Measurements from ENCODE around the gene MYO16. TPM values are rescaled to one million over a fixed set of nuclear protein-coding genes. Genes with fewer than 3 reads are reported as not detected.
A peak's percentile ranks its signal among the peaks of the same experiment; 100 is the strongest.

Gene MYO16
- total and polyA plus RNA-seq, 8 donors: 1.1 to 2.5 (median 1.7) TPM

GRCh38 chr13:108755083-108755482 is 125.7 kb downstream of the MYO16 start:
- Histone ChIP-seq H3K27ac (no peak overlapping the region), H3K9me3 (no peaks in the 10 kb centered on the region), H3K4me1 (no peaks in the 10 kb centered on the region), H3K27me3 (no peaks in the 10 kb centered on the region), H3K36me3 (no peaks in the 10 kb centered on the region), H3K4me3 (no peak overlapping the region)
- peak in 1 of 4 donors; percentile 1 for DNase-seq
- no peak for TF ChIP-seq CTCF (IDR thresholded peaks at IDR 0.05)
- ATAC-seq: peak; percentile 21
- intact Hi-C loops (cut with DNase I): no loop called here

GRCh38 chr13:108760129-108760528 is 130.7 kb downstream of the MYO16 start:
- TF ChIP-seq CTCF (IDR thresholded peaks at IDR 0.05): no peak
- H3K27me3 ChIP-seq: no peaks in the 10 kb centered on the region
- H3K4me1 ChIP-seq: no peaks in the 10 kb centered on the region
- no peak overlapping the region for H3K4me3 ChIP-seq
- DNase-seq (no peak), ATAC-seq (no peak)
- intact Hi-C loops (cut with DNase I): no loop called here
- no peaks in the 10 kb centered on the region for H3K9me3 ChIP-seq
- no peak overlapping the region for H3K27ac ChIP-seq
- H3K36me3 ChIP-seq: no peaks in the 10 kb centered on the region

- Histone ChIP-seq H3K27me3 (no peaks in the 10 kb centered on the region), H3K9me3 (no peaks in the 10 kb centered on the region), H3K4me1 (no peaks in the 10 kb centered on the region), H3K4me3 (no peak overlapping the region), H3K27ac (no peak overlapping the region), H3K36me3 (no peaks in the 10 kb centered on the region)
- intact Hi-C loops (cut with DNase I): no loop called here
- ATAC-seq (no peak), DNase-seq (no peak)
- TF ChIP-seq CTCF (IDR thresholded peaks at IDR 0.05): no peak
Observed at GRCh38 chr13:108760541-108760940, 131.1 kb downstream of the MYO16 start.

GRCh38 chr13:108768035-108768434 is 138.6 kb downstream of the MYO16 start:
- intact Hi-C loops (cut with DNase I): no loop called here
- TF ChIP-seq CTCF (IDR thresholded peaks at IDR 0.05): no peak

GRCh38 chr13:108769213-108770070 is 140.0 kb downstream of the MYO16 start:
- no peaks in the 10 kb centered on the region for H3K36me3 ChIP-seq
- no peaks in the 10 kb centered on the region for H3K9me3 ChIP-seq
- no peak for DNase-seq
- H3K27me3 ChIP-seq: no peaks in the 10 kb centered on the region
- no peak for ATAC-seq
- no peak overlapping the region for H3K4me3 ChIP-seq
- no peak for TF ChIP-seq CTCF (IDR thresholded peaks at IDR 0.05)
- H3K4me1 ChIP-seq: no peaks in the 10 kb centered on the region
- intact Hi-C loops (cut with DNase I): no loop called here
- no peak overlapping the region for H3K27ac ChIP-seq

More at GRCh38 chr13:108768035-108768434, 138.6 kb downstream of the MYO16 start:
- ATAC-seq (no peak), DNase-seq (no peak)
- no peak overlapping the region for H3K27ac ChIP-seq
- no peaks in the 10 kb centered on the region for H3K9me3 ChIP-seq
- no peaks in the 10 kb centered on the region for H3K27me3 ChIP-seq
- no peak overlapping the region for H3K4me3 ChIP-seq
- H3K4me1 ChIP-seq: no peaks in the 10 kb centered on the region
- H3K36me3 ChIP-seq: no peaks in the 10 kb centered on the region

Data from left lung (tissue), 10 donors.